HG02943 (cell line): ENCODE measurements around the gene TFF2.

Experiments used
- ATAC-seq: cut with Tn5 transposase; IDR thresholded peaks from one replicate; pipeline ENCODE4 v1.9.1; 2021; ENCODE audit warnings: mild to moderate bottlenecking, low read depth, moderate library complexity; ENCODE audit not compliant: unreplicated experiment

Gene TFF2

GRCh38 chr21:42308914-42309752 lies 41.7 kb downstream of the TFF2 start:
- no peak for ATAC-seq

- no peak for ATAC-seq
Measured at GRCh38 chr21:42308161-42308913, 42.5 kb downstream of the TFF2 start.

- no peak for ATAC-seq
Measured at GRCh38 chr21:42307106-42307505, 43.7 kb downstream of the TFF2 start.

- no peak for ATAC-seq
Measured at GRCh38 chr21:42306366-42307035, 44.3 kb downstream of the TFF2 start.

DNA sequence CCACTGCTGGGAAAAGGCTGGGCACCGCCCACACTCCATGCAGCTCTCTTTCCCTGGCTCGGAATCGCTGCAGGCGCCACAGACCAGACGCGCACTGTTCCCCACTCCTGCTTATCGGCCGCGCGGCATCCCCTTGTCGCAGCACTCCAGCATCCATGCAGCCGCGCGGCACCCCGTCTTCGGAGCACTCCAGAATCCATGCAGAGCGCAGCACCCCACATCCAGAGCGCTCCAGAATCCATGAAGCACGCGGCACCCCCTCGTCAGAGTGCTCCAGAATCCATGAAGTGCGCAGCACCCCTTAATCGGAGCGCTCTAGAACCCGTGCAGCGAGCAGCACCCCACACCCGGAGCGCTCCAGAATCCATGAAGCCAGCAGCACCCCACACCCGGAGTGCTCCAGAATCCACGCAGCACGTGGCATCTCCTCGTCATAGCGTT lies 45.1 kb downstream of the TFF2 start:
- no peak for ATAC-seq

GRCh38 chr21:42304556-42305454 lies 46.0 kb downstream of the TFF2 start:
- no peak for ATAC-seq

GRCh38 chr21:42303443-42303842 lies 47.4 kb downstream of the TFF2 start:
- ATAC-seq: no peak

- ATAC-seq: no peak
Measured at GRCh38 chr21:42302794-42303193, 48.0 kb downstream of the TFF2 start.

- ATAC-seq: no peak
Measured at GRCh38 chr21:42302076-42302650, 48.6 kb downstream of the TFF2 start.

GRCh38 chr21:42301371-42302075 lies 49.3 kb downstream of the TFF2 start:
- ATAC-seq: no peak

DNA sequence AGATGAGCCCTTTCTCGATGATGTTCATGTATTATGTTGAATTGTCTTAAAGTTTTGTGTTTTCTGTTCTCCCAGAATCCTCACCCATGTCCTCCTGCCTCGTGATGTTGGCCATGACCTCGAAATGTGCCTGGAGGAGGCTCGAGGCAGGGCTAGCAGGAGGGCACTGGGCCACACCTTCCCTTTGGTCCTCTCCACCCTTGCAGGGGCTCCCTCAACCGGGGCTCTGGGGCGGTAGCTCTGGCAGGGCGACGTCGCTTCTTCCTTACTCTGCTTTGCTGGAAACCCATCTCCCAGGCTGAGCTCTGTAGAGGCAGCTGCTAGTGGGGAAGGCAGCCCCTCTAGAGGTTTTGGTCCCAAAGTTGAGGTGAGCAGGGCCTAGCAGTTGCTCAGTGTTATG lies 49.8 kb downstream of the TFF2 start:
- ATAC-seq: no peak

GRCh38 chr21:42300045-42300583 lies 50.7 kb downstream of the TFF2 start:
- no peak for ATAC-seq

DNA sequence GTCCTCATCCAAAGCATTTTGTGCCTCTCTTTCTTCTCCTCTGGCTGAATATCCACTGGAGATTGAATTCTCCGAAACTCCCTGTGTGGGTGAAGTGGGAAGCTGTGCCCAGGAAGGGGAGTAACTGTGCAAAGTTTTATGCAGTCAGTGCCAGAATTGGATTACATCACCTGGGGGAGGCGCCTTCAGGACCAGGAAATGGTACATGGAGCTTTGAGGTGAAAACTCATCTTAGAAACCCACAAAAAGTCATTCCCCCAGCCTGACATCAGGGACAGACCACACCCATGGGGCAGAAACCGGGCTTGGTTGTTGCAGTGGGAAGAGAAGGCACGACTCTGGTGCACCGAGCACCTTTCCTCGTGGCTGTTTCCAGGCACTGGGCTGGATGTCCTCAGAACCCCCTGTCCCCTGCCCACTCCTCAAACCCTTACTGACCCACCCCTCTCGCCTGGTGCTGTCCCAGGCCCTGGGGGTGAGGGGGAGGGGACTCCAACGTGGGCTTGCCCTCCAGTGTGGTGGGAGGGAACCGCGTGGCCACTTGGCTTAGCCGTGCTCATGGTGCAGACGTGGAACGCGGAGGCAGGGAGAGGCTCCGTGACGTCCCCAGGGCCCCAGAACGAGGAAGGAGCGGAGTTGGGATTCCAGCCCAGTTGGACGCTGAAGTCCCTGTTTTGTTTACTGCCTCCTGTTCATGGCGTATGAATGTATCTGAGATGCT lies 51.3 kb downstream of the TFF2 start:
- ATAC-seq: no peak

DNA sequence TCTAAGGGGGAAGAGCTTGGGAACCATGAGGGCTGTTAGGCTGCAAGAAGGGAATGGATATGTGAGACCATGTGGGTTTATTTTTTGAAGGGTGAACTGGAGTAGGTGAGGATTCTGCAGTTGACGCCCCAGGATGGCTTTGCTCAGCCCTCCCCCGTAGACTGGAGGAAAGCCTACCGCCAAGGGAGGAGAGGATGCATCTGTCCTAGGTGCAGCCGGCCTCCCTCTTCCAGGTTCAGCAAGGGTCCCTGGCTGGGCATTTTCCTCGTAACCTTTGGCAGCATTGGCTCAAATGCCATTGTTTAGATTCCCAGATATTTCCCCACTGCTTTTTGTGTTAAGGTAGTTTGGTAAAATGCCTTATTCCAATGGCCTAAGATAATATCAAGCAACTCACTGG lies 52.1 kb downstream of the TFF2 start:
- no peak for ATAC-seq

- no peak for ATAC-seq
Measured at GRCh38 chr21:42298237-42298636, 52.6 kb downstream of the TFF2 start.

GRCh38 chr21:42297377-42297776 lies 53.4 kb downstream of the TFF2 start:
- ATAC-seq: no peak

DNA sequence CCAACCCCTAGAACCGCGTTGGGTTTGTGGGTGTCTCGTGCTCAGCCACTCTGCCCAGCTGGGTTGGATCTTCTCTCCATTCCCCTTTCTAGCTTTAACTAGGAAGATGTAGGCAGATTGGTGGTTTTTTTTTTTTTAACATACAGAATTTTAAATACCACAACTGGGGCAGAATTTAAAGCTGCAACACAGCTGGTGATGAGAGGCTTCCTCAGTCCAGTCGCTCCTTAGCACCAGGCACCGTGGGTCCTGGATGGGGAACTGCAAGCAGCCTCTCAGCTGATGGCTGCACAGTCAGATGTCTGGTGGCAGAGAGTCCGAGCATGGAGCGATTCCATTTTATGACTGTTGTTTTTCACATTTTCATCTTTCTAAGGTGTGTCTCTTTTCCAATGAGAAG lies 54.3 kb downstream of the TFF2 start:
- no peak for ATAC-seq
